CD4-positive, alpha-beta T cell treated with Interleukin-17A for 4 hours (primary cell): Measurements from ENCODE around the gene PALLD.
"Not testable (repeated sequence)": the region's sequence is repeated elsewhere in the genome, so short reads cannot be mapped to it uniquely, and the experiment has no call there.

ENCODE experiments used
- DNase-seq: peaks from one replicate; pipeline ENCODE4 v3.0.0-alpha.2; 2020; ENCODE audit warnings: mixed read lengths

The PALLD gene

DNA sequence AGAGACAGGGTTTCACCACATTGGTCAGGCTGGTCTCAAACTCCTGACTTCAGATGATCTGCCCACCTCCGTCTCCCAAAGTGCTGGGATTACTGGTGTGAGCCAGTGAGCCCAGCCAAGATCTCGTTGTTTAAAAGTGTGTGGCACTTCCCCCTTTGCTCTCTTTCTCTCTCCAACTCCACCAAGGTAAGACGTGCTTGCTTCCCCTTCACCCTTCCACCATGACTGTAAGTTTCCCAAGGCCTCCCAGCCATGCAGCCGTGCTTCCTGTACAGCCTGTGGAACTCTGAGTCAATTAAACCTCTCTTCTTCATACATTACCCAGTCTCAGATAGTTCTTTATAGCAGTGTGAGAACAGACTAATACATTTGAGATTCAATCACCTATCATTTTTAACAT lies 309.4 kb downstream of the PALLD start:
- not testable (repeated sequence) for DNase-seq

GRCh38 chr4:168811207-168811606 lies 314.4 kb downstream of the PALLD start:
- DNase-seq, result no peak

DNA sequence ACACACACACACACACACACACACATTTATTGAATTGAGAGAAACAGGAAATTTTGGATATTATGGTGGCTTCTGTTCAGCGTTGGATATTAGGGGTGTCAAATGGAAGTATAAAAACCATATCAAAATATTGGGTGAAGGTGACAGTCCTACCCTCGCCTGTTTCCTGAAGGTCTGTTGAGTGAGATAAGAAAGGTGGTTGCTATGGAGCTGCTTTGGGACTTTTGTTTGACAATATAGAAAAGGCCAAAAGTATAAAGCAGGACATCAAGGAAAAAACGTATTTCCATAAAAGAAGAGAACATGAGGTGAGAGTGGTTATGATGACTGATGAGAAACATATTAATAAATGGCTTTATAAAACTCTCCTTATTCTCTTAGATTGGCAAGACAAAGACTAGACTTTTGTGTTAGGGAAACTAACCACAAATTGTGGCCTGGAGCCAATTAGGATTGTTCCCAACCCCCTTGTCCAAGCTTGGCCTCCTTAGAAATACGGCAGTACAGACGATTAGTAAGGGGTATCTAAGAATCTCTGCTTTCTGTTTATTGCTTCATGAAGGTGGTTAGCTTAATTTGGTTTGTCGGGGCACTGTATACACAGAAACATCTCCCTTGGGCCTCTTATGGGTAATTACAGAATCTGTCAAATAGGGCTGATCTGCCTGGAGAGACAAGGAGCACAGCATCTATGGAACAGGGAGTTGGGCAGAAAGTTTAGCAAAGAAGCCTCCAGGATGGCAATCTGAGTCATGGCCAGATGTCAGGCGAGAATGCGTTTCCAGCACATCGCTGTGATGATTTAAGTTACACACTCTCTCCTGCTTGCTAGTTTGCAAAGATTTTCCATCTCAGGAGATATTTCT lies 315.2 kb downstream of the PALLD start:
- no peak for DNase-seq

DNA sequence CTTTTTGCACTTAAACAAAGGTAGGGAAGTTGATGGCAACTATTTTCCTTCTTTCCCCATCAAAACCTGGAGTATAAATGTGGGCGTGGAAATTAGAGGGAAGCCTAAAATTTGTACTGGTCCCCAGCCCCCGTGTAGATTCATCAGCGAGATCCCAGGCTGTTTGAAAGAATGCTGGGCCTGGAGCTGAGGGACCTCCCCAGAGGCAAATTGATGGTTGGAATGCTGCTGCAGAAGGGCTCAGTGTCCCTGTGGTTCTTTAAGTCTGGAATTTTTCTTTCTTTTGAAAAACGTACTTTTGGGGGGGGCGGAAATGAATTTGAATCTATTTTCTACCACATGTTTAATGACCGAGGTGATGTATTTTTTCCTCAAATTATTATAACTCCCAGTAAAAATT lies 316.0 kb downstream of the PALLD start:
- DNase-seq, result no peak

DNA sequence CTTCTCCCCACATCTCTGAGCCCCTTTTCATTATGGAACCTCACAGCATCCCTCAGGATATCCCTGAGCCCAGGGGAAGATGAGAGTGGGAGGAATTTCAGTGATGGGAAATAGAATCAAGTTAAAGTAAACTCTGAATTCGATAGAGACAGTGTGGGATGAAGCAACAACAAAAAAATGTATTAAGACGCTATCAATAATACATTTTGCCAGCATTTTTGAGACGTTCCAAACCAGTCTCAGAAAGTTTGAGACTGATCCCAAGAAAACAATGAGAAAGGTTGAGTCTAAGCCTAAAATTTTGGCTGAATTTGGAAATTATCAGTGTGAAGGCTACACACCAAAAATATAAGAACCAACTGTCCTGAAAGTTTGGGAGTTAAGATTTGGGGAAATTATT lies 317.0 kb downstream of the PALLD start:
- DNase-seq, result no peak

GRCh38 chr4:168815379-168816345 lies 318.8 kb downstream of the PALLD start:
- DNase-seq, result no peak

- DNase-seq, result no peak
Measured at GRCh38 chr4:168817370-168817769, 320.5 kb downstream of the PALLD start.

- DNase-seq, result no peak
Measured at GRCh38 chr4:168822481-168822880, 325.6 kb downstream of the PALLD start.

GRCh38 chr4:168825975-168826374 lies 329.1 kb downstream of the PALLD start:
- DNase-seq, result no peak

DNA sequence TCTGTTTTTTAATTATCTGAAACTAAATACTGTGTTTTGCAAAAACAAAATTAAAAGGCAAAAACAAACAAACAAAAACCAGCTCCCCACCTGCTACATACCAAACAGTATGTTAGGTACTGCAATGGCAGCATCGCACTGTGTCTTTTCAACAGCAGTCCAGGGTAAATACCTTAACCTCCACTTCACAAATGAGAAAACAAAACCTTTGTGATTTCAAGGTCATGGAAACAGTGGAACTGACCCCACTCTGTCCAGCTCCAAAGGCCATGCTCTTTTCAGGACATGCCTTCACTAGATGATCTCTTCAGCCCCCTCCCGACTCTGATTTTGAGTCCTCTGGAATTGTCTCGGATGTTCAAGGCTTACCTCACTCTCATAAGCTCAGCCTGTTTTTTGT lies 329.8 kb downstream of the PALLD start:
- no peak for DNase-seq

- no peak for DNase-seq
Measured at GRCh38 chr4:168830777-168831512, 334.1 kb downstream of the PALLD start.

DNA sequence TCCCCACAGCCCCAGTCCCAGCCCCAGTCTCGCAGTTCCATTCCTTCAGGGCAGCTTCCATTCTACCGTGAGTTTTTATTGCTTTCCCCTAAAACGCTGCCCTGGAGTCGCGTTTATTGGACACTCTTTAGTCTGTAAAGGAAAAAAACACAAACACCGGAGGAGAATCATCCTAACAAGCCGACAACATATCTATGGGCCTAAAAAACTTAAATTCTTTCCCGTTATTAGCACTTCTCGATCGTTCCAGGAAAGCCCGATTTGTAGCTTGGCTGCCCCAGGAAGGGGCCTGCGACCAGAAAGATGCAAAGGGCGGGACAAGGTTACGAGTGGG lies 334.7 kb downstream of the PALLD start:
- DNase-seq, result no peak

DNA sequence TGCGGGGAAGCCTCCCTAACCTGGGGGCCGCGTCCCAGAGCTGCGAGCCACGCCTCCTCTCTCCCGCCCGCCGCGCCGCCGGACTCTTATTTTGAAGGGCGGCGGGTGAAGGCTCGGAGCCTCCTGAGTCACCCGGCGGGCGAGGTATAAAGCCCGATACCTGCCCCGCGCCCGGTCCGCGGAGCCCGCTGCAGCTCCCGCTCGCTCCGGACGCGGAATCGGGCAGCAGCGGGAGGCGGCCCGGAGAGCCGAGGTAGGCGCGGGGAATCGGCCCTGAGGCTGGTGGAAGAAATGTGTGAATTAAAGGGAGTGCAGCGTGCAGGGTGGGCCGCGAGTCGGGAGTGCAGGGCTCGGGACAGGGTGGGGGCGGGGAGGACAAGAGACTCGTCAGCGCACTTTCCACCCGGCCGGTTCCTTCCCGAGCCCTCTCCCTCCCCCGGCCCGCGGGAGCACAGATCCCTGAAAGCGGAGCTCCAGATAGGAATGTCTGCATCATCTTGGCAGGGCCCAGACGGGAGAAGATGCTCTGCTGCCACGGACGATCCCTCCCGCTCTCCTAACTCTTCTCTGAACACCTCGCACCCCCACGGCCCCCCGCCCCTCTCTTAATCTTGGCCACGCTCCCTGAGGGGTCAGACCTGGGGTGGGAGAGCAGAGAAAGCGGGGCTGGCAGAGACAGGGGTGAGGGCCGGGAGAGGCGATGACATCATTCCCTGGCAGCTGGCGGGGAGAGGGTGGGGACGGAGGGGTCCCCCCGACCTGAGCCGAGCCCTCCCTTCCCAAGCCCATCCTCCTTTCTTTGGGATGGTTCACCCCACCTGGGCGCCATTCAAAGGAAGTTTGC lies 335.3 kb downstream of the PALLD start:
- peak; percentile 65 for DNase-seq

- DNase-seq, result no peak
Measured at GRCh38 chr4:168832763-168833575, 336.1 kb downstream of the PALLD start.

- no peak for DNase-seq
Measured at GRCh38 chr4:168833881-168834280, 337.0 kb downstream of the PALLD start.

DNA sequence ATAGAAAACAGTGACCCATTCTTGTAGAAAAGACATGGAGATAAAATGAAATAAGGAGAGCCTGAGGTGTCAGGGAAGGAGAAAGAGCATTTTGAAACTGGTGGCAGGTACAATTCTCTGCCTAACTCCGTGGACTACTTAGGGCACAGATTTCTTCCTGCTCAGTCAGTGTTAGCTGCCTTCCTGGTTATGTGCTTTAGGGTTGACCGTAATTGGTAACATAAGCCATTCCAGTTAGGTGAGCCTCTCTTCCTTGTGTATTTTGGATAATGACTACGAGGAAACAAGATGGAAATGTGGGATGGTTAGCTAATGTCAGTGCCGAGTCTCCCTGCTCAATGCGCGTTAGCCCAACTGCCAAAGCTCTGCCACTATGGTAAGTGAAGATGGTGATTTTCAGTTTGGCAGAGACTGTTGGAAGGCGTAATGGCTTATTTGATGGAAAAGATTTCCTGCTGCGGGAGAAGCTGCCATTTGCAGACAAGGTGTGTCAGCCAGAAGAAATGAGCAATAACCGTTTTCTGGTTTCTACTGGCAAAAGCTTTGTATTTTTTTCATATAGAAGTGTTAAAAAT lies 339.1 kb downstream of the PALLD start:
- no peak for DNase-seq

- DNase-seq, result no peak
Measured at GRCh38 chr4:168836490-168836889, 339.6 kb downstream of the PALLD start.

- no peak for DNase-seq
Measured at GRCh38 chr4:168837922-168838321, 341.1 kb downstream of the PALLD start.

- DNase-seq, result no peak
Measured at GRCh38 chr4:168839758-168840391, 343.0 kb downstream of the PALLD start.

DNA sequence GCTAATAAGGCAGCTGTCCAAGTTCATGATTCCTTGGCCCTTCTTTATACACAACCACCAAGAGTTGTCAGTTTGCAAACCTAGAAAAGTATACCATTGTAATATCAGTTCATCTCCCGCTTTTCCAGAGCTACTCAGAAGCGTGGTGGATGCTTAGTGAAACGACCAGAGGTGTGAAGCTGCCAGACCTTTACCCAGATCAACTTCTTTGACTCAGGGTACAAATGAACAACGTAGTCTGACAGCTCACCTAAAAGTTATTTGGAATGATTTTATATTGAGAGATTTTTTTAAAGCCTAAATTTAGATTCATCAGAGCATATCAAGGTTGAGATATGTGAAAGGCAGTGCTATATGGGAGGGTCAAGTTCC lies 343.5 kb downstream of the PALLD start:
- no peak for DNase-seq
